ELR (cell line): ENCODE results near the gene SERPINA9.
A peak's percentile ranks its signal among the peaks of the same experiment; 100 is the strongest.
"Not testable (repeated sequence)": the region's sequence is repeated elsewhere in the genome, so short reads cannot be mapped to it uniquely, and the experiment has no call there.

Experiments
- DNase-seq: peaks from one replicate; pipeline ENCODE4 v3.0.0-alpha.2; 2015; ENCODE audit warnings: low read depth

SERPINA9 gene

GRCh38 chr14:94485944-94486841 is 10.2 kb upstream of the SERPINA9 start:
- peak; percentile 82 for DNase-seq

- DNase-seq: no peak
Measured at GRCh38 chr14:94484481-94484880, 8.5 kb upstream of the SERPINA9 start.

GRCh38 chr14:94483729-94484275 is 7.8 kb upstream of the SERPINA9 start:
- DNase-seq: peak; percentile 90

- DNase-seq: no peak
Measured at GRCh38 chr14:94483071-94483451, 7.1 kb upstream of the SERPINA9 start.

GRCh38 chr14:94482132-94483070 is 6.4 kb upstream of the SERPINA9 start:
- not testable (repeated sequence) for DNase-seq

- peak; percentile 89 for DNase-seq
Measured at GRCh38 chr14:94481468-94482131, 5.6 kb upstream of the SERPINA9 start.

GRCh38 chr14:94480809-94481208 is 4.8 kb upstream of the SERPINA9 start:
- peak; percentile 55 for DNase-seq

- DNase-seq: no peak
Measured at GRCh38 chr14:94478420-94478819, 2.4 kb upstream of the SERPINA9 start.

- DNase-seq: peak; percentile 81
Measured at GRCh38 chr14:94474581-94475031, 1.4 kb downstream of the SERPINA9 start.

- DNase-seq: no peak
Measured at GRCh38 chr14:94473666-94474410, 2.2 kb downstream of the SERPINA9 start.

- DNase-seq: no peak
Measured at GRCh38 chr14:94472842-94473241, 3.2 kb downstream of the SERPINA9 start.

GRCh38 chr14:94471045-94471444 is 5.0 kb downstream of the SERPINA9 start:
- DNase-seq: no peak

GRCh38 chr14:94470311-94470710 is 5.7 kb downstream of the SERPINA9 start:
- DNase-seq: no peak

GRCh38 chr14:94469261-94469660 is 6.7 kb downstream of the SERPINA9 start:
- DNase-seq: no peak

GRCh38 chr14:94467728-94468520 is 8.1 kb downstream of the SERPINA9 start:
- no peak for DNase-seq

GRCh38 chr14:94466706-94467370 is 9.2 kb downstream of the SERPINA9 start:
- no peak for DNase-seq

GRCh38 chr14:94465042-94465441 is 11.0 kb downstream of the SERPINA9 start:
- DNase-seq: no peak

- DNase-seq: no peak
Measured at GRCh38 chr14:94464290-94464689, 11.7 kb downstream of the SERPINA9 start.

- no peak for DNase-seq
Measured at GRCh38 chr14:94462763-94463572, 13.0 kb downstream of the SERPINA9 start.
